CD4-positive, alpha-beta T cell treated with Interleukin-17A for 4 hours (primary cell): ENCODE data around the gene BCL2L11.
A peak's percentile ranks its signal among the peaks of the same experiment; 100 is the strongest.

Experiments
- DNase-seq: peaks from one replicate; pipeline ENCODE4 v3.0.0-alpha.2; 2020; ENCODE audit warnings: mixed read lengths

Gene BCL2L11

DNA sequence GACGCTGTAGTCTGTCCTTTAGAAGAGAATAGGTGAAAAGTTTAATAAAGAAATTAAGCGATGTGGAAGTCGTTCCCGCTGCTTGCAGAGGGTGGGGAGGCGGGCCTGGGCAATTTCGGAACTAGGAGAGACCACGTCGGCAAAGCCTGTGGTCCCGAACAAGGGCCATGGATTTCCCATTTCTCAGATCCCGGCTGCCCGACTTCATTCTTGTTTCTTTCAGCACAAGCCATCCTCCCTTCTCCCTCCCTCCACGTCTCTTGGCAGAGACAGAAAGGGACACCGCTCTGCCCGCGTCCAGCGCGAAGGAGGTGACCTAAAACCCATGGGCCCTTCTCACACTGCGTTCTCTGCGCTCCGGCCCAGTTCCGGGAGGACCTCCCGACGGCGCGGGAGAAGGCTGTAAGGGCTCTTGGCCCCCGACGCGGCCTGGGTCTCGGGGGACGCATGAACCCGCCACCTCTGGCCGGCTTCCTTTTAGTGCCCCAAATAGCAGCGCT, 2.2 kb upstream of the BCL2L11 start:
- DNase-seq = peak; percentile 33

- peak; percentile 45 for DNase-seq
Observed at GRCh38 chr2:111118981-111119821, 1.5 kb upstream of the BCL2L11 start.

DNA sequence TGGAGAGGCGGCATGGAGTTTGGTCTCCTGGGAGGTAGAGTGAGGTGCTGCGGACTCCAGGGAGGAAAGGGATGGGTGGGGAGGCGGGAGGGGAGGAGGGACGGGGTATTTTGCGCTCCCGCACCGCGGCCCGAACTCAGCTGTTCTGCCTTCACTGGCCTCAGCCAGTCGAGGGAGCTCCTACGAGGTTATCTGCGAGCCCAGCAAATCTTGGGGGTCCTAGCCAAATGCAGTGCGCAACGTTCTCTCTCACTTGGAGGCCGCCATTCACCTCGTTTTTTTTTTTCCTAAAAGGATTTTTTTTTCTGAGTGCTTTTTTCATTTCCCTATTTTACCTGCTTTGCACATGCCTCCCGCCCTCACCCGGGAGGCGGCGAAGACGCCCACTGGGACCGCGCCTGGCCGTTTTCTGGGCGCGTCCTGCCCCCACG, 877 bp upstream of the BCL2L11 start:
- DNase-seq = no peak

DNA sequence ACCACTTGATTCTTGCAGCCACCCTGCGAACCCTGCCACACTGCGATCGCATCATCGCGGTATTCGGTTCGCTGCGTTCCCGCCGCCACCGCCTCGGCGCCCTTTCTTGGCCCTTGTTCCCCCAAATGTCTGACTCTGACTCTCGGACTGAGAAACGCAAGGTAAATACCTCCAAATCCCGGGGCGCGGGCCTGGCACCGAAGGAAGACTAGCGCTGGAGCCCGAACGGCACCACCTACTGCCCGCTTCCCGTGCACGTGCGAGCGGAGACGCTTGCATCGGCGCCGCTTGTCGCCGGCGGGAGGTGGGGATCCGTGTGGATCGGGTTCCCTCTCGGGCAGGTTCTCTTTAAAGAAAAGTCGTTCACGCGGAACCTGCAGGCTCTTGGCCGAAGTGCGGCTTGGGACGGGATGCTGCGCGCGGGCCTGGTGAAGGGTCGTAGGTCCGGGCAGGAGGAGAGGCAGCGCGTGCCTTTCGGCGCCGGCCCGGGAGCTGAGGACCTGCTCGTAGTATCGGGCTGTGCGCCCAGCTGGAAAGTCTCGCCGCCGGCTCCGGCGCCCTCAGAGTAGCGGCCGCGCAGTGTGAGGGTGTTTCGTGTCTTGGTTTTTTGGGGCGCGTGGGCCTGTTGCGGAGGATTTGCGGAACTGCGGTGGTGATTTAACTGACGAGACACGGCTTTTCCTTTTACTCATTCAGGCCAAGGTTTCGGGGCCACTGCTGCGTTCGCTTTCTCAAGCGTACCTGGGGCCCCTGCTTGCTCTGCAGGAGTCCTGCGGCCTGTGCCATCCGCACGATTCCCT, 514 bp downstream of the BCL2L11 start:
- DNase-seq = peak; percentile 63

GRCh38 chr2:111121828-111122630, 1.3 kb downstream of the BCL2L11 start:
- DNase-seq = peak; percentile 83

- DNase-seq = peak; percentile 42
Observed at GRCh38 chr2:111122631-111123421, 2.1 kb downstream of the BCL2L11 start.

- DNase-seq = no peak
Observed at GRCh38 chr2:111123751-111124150, 3.0 kb downstream of the BCL2L11 start.

- DNase-seq = no peak
Observed at GRCh38 chr2:111126581-111126980, 5.9 kb downstream of the BCL2L11 start.

- no peak for DNase-seq
Observed at GRCh38 chr2:111127351-111127750, 6.6 kb downstream of the BCL2L11 start.

GRCh38 chr2:111128096-111128495, 7.4 kb downstream of the BCL2L11 start:
- no peak for DNase-seq

- no peak for DNase-seq
Observed at GRCh38 chr2:111133603-111134002, 12.9 kb downstream of the BCL2L11 start.

DNA sequence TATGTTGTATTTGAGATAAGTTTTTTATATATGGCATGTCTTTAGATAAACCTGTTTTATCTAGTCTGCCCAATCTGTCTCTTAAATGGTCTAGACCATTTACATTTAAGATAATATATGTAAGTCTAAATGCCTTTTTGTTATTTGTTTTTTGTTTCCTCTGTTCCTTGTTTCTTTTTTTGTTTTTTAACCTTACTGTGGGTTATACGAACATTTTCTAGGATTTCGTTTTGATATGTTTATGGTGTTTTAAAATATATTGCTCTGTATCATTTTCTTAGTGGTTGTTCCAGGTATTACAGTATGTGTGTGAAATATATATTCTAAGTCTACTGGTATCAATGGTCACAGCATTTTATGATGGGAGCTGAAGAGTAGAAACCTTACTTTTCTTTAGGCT, 13.3 kb downstream of the BCL2L11 start:
- no peak for DNase-seq

GRCh38 chr2:111135237-111135909, 14.7 kb downstream of the BCL2L11 start:
- no peak for DNase-seq

- DNase-seq = peak; percentile 29
Observed at GRCh38 chr2:111135910-111136297, 15.2 kb downstream of the BCL2L11 start.

- DNase-seq = no peak
Observed at GRCh38 chr2:111138839-111139238, 18.1 kb downstream of the BCL2L11 start.

DNA sequence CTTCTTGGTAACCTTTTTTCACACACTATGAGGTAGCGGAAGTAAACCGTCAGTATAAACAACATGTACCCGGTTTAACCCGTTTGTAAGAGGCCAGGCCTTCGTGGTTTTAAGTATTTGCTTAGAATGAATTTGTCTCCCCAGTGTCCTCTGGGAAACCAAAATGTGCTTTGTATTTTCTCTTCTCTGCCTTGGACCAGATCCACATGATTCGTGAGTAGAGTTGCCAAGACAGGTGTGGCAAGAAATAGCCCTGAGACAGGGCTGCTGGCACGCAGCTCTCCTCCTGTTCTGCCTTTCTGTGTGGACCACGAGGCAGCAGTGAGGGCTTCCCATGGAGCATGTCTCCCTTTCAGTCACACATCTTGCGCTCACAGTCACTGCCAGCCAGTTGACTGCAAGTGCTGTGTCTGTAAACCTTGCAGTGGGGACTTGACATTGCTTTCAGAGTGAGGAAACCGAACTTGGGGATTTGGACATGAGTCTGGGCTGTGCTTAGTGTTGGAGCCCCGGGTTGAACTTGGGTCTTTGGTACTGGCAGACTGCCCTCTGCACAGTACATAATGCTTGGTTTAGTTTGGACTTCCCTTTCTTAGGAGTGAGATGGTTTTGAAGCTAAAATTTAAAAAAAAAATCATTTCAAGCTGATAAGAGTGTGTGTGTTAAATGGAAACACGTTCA, 19.1 kb downstream of the BCL2L11 start:
- no peak for DNase-seq

DNA sequence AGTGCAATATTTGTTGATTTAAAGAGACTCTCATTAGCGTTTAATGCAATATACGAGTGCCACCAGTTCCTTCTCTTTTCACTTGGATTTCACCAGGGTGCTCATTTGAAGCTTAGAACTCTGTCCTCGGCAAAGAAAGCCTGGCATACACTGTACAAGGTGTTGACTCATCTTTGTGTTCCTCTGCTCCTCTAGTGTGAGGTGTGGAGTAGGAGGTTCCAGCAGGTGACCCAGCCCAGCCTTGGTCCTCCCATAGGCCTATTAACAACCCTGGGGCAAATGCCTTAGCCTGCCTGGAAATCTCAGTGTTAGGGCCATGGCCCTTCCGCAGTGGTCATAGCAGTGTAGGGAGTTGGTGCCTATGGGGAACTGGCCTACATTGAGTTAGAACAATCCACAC, 20.1 kb downstream of the BCL2L11 start:
- DNase-seq = no peak

DNA sequence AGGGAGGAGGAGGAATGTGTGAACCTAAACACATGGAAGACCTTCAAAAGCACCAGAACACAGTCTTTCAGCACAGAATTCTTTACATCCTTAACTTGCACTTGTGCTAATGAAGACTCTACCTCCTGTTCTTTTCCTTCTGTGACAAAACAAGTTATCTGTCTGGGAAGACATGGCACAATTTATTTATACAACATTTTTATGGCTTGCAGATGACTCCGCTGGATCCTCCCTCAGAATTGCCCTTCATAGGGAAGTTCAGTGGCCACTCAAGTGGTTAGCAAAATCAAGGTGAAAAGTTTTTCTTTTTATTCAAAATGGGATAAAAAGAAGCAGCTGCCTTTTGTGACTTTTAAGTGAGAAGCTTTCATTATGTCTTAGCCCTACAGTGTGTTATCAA, 21.4 kb downstream of the BCL2L11 start:
- no peak for DNase-seq

DNA sequence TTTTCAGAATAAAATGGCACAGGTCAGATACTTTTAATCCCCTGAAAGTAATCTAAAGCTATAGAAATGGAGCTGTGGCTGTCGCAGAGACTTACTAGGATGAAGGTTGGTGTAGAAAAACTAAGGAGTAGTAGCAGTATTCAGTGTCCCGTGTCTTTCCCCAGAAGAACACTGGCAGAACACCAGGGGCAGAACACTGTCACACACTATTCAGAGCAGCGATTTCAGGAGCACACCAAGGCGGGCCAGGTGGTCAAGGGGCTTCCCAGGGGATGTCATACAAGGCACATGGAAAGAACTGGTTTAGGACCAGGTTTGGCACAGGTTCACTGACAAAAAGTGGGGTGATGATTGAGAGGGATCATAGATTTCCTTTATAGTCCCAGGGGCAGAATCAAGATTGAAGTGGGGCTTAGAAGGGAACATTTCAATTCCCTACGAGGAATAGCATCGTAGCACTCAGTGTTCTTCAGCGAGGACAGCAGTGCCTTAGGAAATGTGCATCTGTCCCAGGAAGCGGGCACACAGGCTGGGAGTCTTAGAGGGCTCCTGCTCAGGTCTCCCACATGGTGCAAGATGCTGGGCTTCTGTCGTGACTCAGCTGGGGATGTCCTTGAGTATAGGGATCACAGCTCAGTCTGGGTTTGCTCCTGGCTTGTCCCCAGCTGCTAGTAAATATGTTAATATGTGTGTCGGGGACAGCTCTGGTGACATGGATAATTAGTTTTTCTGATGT, 22.6 kb downstream of the BCL2L11 start:
- no peak for DNase-seq

DNA sequence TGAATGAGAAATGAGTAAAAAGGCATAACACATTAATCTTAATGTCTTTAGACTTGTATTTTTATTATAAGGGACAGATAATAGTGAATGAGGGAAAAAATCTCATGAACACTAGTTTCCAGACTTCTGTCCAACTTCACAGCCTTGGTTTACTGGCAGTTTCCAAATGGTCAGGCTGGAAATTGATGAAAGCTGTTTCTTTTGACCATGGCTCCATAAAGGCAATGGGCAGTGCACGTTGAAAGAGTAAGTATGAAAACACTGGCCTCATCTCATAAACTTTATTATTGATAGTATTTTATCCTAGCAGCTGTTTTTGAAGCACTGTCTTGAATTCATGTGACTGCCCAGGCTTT, 23.1 kb downstream of the BCL2L11 start:
- no peak for DNase-seq
